Panc1 (cell line): ENCODE measurements around the gene CHMP1A. TPM values are rescaled to one million over a fixed set of nuclear protein-coding genes. Genes with fewer than 3 reads are reported as not detected.

Source experiments
- ATAC-seq: fragments of 200-7000 bp; cut with Tn5 transposase; 2 replicates; pipeline ENCODE4 v1.9.1; 2020; ENCODE audit warnings: mild to moderate bottlenecking, moderate library complexity
- BruUV-seq: library from RNA; stranded (reverse); fragments of 400-500 nt; replicated peaks from 2 replicates; lab custom pipeline; 2021; lab: Mats Ljungman, UMichigan
- CTCF ChIA-PET: fragments of 300-600 bp; sonication (Branson Sonifier 250); formaldehyde crosslinking; loops from one replicate; lab custom pipeline; 2022; ENCODE audit warnings: antibody characterized with exemption; lab: Charles Lee
- POLR2A ChIA-PET: fragments of 300-600 bp; sonication (Branson Sonifier 250); formaldehyde crosslinking; loops from one replicate; lab custom pipeline; 2022; ENCODE audit warnings: antibody characterized with exemption; lab: Charles Lee
- DNase-seq: peaks from one replicate; pipeline ENCODE4 v3.0.0-alpha.2; 2010; ENCODE audit warnings: low read depth, low spot score
- H3K27ac ChIP-seq: 2 replicates; pipeline ENCODE4 v1.5.1; 2011; ENCODE audit warnings: mild to moderate bottlenecking, low read length, inconsistent platforms
- H3K27me3 ChIP-seq: fragments of 200-500 bp; sonication (Bioruptor generic); 2 replicates; pipeline ENCODE4 v1.6.0; 2014; ENCODE audit warnings: low read length, inconsistent platforms; ENCODE audit not compliant: control insufficient read depth, insufficient read depth
- H3K36me3 ChIP-seq: fragments of 200-500 bp; sonication (Bioruptor generic); 2 replicates; pipeline ENCODE4 v1.5.1; 2014; ENCODE audit warnings: inconsistent platforms, mild to moderate bottlenecking, low read length, moderate library complexity; ENCODE audit not compliant: control insufficient read depth, insufficient read depth
- H3K4me1 ChIP-seq: 2 replicates; pipeline ENCODE4 v1.5.1; 2011; ENCODE audit warnings: inconsistent platforms, mild to moderate bottlenecking, low read length, moderate library complexity; ENCODE audit not compliant: control insufficient read depth, insufficient read depth
- H3K4me3 ChIP-seq, 2 experiments: 2 replicates each; pipeline ENCODE4 v1.5.1; 2011 to 2012; ENCODE audit warnings: low read depth in 2 of 2, low read length in 2 of 2, mild to moderate bottlenecking in 2 of 2, inconsistent platforms in 1 of 2, moderate library complexity in 1 of 2
- H3K9me3 ChIP-seq: fragments of 200-500 bp; sonication (Bioruptor generic); 2 replicates; pipeline ENCODE4 v1.5.1; 2014; ENCODE audit warnings: low read depth, mild to moderate bottlenecking, inconsistent platforms, low read length, moderate library complexity; ENCODE audit not compliant: control insufficient read depth, insufficient read depth
- CTCF ChIP-seq: fragments of 450-650 bp; IDR thresholded peaks from 2 replicates; pipeline ENCODE4 v1.5.1; 2017; ENCODE audit warnings: mild to moderate bottlenecking
- POLR2AphosphoS5 ChIP-seq: IDR thresholded peaks from 2 replicates; pipeline ENCODE4 v1.6.1; 2012; ENCODE audit warnings: mild to moderate bottlenecking, low read depth, low read length, moderate library complexity
- REST ChIP-seq, 2 experiments: IDR thresholded peaks; 2 replicates each; pipeline ENCODE4 v1.6.1; 2011 to 2012; ENCODE audit warnings: low read depth in 2 of 2, control low read depth in 1 of 2, low read length in 1 of 2, mild to moderate bottlenecking in 1 of 2, moderate library complexity in 1 of 2; ENCODE audit not compliant: insufficient read depth in 1 of 2
- SIN3A ChIP-seq: IDR thresholded peaks from 2 replicates; pipeline ENCODE4 v1.6.1; 2012; ENCODE audit warnings: low read depth, mild to moderate bottlenecking, low read length, moderate library complexity, borderline replicate concordance; ENCODE audit not compliant: insufficient read depth
- TCF7L2 ChIP-seq: IDR thresholded peaks from 2 replicates; pipeline ENCODE4 v1.6.1; 2011; ENCODE audit warnings: mild to moderate bottlenecking, low read depth, low read length, inconsistent platforms
- in situ Hi-C: cut with HindIII; loops from 2 replicates; pipeline ENCODE4 v1.10.0; 2016; ENCODE audit warnings: low sequenced_read_pairs, low pct_unique_long_range_greater_than_20kb
- intact Hi-C: fragments of 100-400 bp; cut with micrococcal nuclease; formaldehyde crosslinking; loops from one replicate; pipeline ENCODE4 v1.10.0; 2022; ENCODE audit not compliant: unreplicated experiment
- total RNA-seq: library from RNA; stranded (reverse); gene quantifications from one replicate; pipeline ENCODE4 v1.2.1, GENCODE V29; 2021; ENCODE audit not compliant: unreplicated experiment

CHMP1A gene
- total RNA-seq, 1 experiment from 2014 or later: 98.0 TPM

- intact Hi-C loops: no loop called here
- TF ChIP-seq POLR2AphosphoS5 (no peak), CTCF (no peak), SIN3A (no peak), TCF7L2 (no peak)
- ChIA-PET POLR2A (no interaction called here), CTCF (no interaction called here)
- Histone ChIP-seq H3K27ac (no peak overlapping the region), H3K4me3 (no peak overlapping the region), H3K4me1 (no peaks in the 10 kb centered on the region), H3K27me3 (no peaks in the 10 kb centered on the region), H3K9me3 (no peaks in the 10 kb centered on the region), H3K36me3 (peaks cover under 1% of the 10 kb centered on the region; the same call in 1 of the 2 replicates)
- DNase-seq (no peak), ATAC-seq (no peak; the same call in 1 of the 2 replicates)
- BruUV-seq: no TSS peak
- in situ Hi-C loops: no loop called here
These were observed 5.9 kb downstream of the CHMP1A start for GRCh38 chr16:89651584-89651983.

GRCh38 chr16:89646906-89647305, 10.6 kb downstream of the CHMP1A start:
- no peaks in the 10 kb centered on the region for H3K9me3 ChIP-seq
- H3K4me3 ChIP-seq: no peak overlapping the region
- H3K27me3 ChIP-seq: no peaks in the 10 kb centered on the region
- intact Hi-C loops (no loop called here), in situ Hi-C loops (no loop called here)
- no peaks in the 10 kb centered on the region for H3K36me3 ChIP-seq
- H3K4me1 ChIP-seq: peaks cover 2% of the 10 kb centered on the region
- no peak overlapping the region for H3K27ac ChIP-seq
- no peak for ATAC-seq
- no TSS peak for BruUV-seq
- ChIA-PET CTCF (no interaction called here), POLR2A (no interaction called here)
- no peak for TF ChIP-seq SIN3A
- TF ChIP-seq CTCF: no peak
- no peak for TF ChIP-seq TCF7L2
- no peak for TF ChIP-seq REST (IDR thresholded peaks at IDR 0.05; ENCODE audit: insufficient read depth in 1 of 2, low read depth in 2 of 2, low read length in 1 of 2)
- TF ChIP-seq POLR2AphosphoS5: no peak
- DNase-seq: no peak
